ENCODE data around the gene GDF15. TPM values are rescaled to one million over a fixed set of nuclear protein-coding genes. Genes with fewer than 3 reads are reported as not detected.
"Not testable (repeated sequence)": the region's sequence is repeated elsewhere in the genome, so short reads cannot be mapped to it uniquely, and the experiment has no call there.

Gene GDF15
- total RNA-seq, 1 donor from 2014 or later: not detected

GRCh38 chr19:18353378-18354005, 32.5 kb upstream of the GDF15 start:
- ATAC-seq (ENCODE audit: low read depth) (no peak), DNase-seq (no peak)
- no peak for TF ChIP-seq CTCF (IDR thresholded peaks at IDR 0.05)
- H3K27ac Mint-ChIP-seq: no peak overlapping the region
- H3K36me3 Mint-ChIP-seq (ENCODE audit: low read depth): peaks cover 35% of the 10 kb centered on the region
- no peak overlapping the region for H3K4me3 Mint-ChIP-seq
- H3K9me3 Mint-ChIP-seq: no peaks in the 10 kb centered on the region
- H3K4me1 Mint-ChIP-seq: no peaks in the 10 kb centered on the region
- ChIA-PET CTCF (no interaction called here), POLR2A (no interaction called here)
- H3K27me3 Mint-ChIP-seq: no peaks in the 10 kb centered on the region
- intact Hi-C loops (cut with micrococcal nuclease): loop anchor here (5.0 kb wide), 1 partner anchor 34 kb away; the partner anchor contains the start of gene GDF15

- not testable (repeated sequence) for H3K27ac Mint-ChIP-seq; H3K9me3 Mint-ChIP-seq; H3K4me3 Mint-ChIP-seq; DNase-seq; H3K4me1 Mint-ChIP-seq; ATAC-seq (ENCODE audit: low read depth); H3K27me3 Mint-ChIP-seq
- POLR2A ChIA-PET: interaction anchor here (0.6 to 0.8 kb wide), 3 partner anchors 62 to 346 kb away, joined by 3 to 5 read pairs (median 4); no protein-coding TSS in a partner anchor
- CTCF ChIA-PET: interaction anchor here (1.0 kb wide), 1 partner anchor 75 kb away, joined by 3 read pairs; no protein-coding TSS in a partner anchor
- H3K36me3 Mint-ChIP-seq (ENCODE audit: low read depth): peaks cover 44% of the 10 kb centered on the region
- intact Hi-C loops (cut with micrococcal nuclease): loop anchor here (5.0 kb wide), 1 partner anchor 33 kb away; the partner anchor contains the start of gene GDF15
Observed at GRCh38 chr19:18354743-18355142, 31.2 kb upstream of the GDF15 start.

GRCh38 chr19:18357041-18357440, 28.9 kb upstream of the GDF15 start:
- H3K36me3 Mint-ChIP-seq (ENCODE audit: low read depth): peaks cover 50% of the 10 kb centered on the region
- ATAC-seq (ENCODE audit: low read depth) (no peak), DNase-seq (no peak)
- H3K4me3 Mint-ChIP-seq: no peak overlapping the region
- H3K9me3 Mint-ChIP-seq: no peaks in the 10 kb centered on the region
- no peaks in the 10 kb centered on the region for H3K4me1 Mint-ChIP-seq
- no peak for TF ChIP-seq CTCF (IDR thresholded peaks at IDR 0.05)
- CTCF ChIA-PET: no interaction called here
- intact Hi-C loops (cut with micrococcal nuclease): no loop called here
- H3K27me3 Mint-ChIP-seq: no peaks in the 10 kb centered on the region
- no peak overlapping the region for H3K27ac Mint-ChIP-seq
- POLR2A ChIA-PET: no interaction called here

GRCh38 chr19:18361646-18362045, 24.3 kb upstream of the GDF15 start:
- CTCF ChIA-PET: no interaction called here

GRCh38 chr19:18362934-18363542, 22.9 kb upstream of the GDF15 start:
- no peak for TF ChIP-seq CTCF (IDR thresholded peaks at IDR 0.05)
- CTCF ChIA-PET: no interaction called here
- intact Hi-C loops (cut with micrococcal nuclease): no loop called here
- ATAC-seq (ENCODE audit: low read depth) (no peak), DNase-seq (no peak)
- H3K27ac Mint-ChIP-seq: no peak overlapping the region
- no peaks in the 10 kb centered on the region for H3K27me3 Mint-ChIP-seq
- H3K4me1 Mint-ChIP-seq: peaks cover 9% of the 10 kb centered on the region
- H3K4me3 Mint-ChIP-seq: no peak overlapping the region
- no peaks in the 10 kb centered on the region for H3K9me3 Mint-ChIP-seq
- POLR2A ChIA-PET: no interaction called here
- peaks cover 39% of the 10 kb centered on the region for H3K36me3 Mint-ChIP-seq (ENCODE audit: low read depth)

More at GRCh38 chr19:18361646-18362045, 24.3 kb upstream of the GDF15 start:
- no peak for TF ChIP-seq CTCF (IDR thresholded peaks at IDR 0.05)
- peaks cover 52% of the 10 kb centered on the region for H3K36me3 Mint-ChIP-seq (ENCODE audit: low read depth)
- peaks cover 9% of the 10 kb centered on the region for H3K4me1 Mint-ChIP-seq
- no peak for DNase-seq
- no peak for ATAC-seq (ENCODE audit: low read depth)
- intact Hi-C loops (cut with micrococcal nuclease): no loop called here
- H3K27ac Mint-ChIP-seq: no peak overlapping the region
- POLR2A ChIA-PET: interaction anchor here (0.6 kb wide), 2 partner anchors 90 to 174 kb away, joined by 3 to 5 read pairs; no protein-coding TSS in a partner anchor
- H3K4me3 Mint-ChIP-seq: no peak overlapping the region
- H3K27me3 Mint-ChIP-seq: no peaks in the 10 kb centered on the region
- H3K9me3 Mint-ChIP-seq: no peaks in the 10 kb centered on the region
